Panc1 (cell line): ENCODE measurements around the gene MYEOV. TPM values are rescaled to one million over a fixed set of nuclear protein-coding genes. Genes with fewer than 3 reads are reported as not detected.

Experiments
- ATAC-seq: fragments of 200-7000 bp; cut with Tn5 transposase; 2 replicates; pipeline ENCODE4 v1.9.1; 2020; ENCODE audit warnings: mild to moderate bottlenecking, moderate library complexity
- BruUV-seq: library from RNA; stranded (reverse); fragments of 400-500 nt; replicated peaks from 2 replicates; lab custom pipeline; 2021; lab: Mats Ljungman, UMichigan
- CTCF ChIA-PET: fragments of 300-600 bp; sonication (Branson Sonifier 250); formaldehyde crosslinking; loops from one replicate; lab custom pipeline; 2022; ENCODE audit warnings: antibody characterized with exemption; lab: Charles Lee
- POLR2A ChIA-PET: fragments of 300-600 bp; sonication (Branson Sonifier 250); formaldehyde crosslinking; loops from one replicate; lab custom pipeline; 2022; ENCODE audit warnings: antibody characterized with exemption; lab: Charles Lee
- DNase-seq: peaks from one replicate; pipeline ENCODE4 v3.0.0-alpha.2; 2010; ENCODE audit warnings: low read depth, low spot score
- H3K27ac ChIP-seq: 2 replicates; pipeline ENCODE4 v1.5.1; 2011; ENCODE audit warnings: mild to moderate bottlenecking, low read length, inconsistent platforms
- H3K27me3 ChIP-seq: fragments of 200-500 bp; sonication (Bioruptor generic); 2 replicates; pipeline ENCODE4 v1.6.0; 2014; ENCODE audit warnings: low read length, inconsistent platforms; ENCODE audit not compliant: control insufficient read depth, insufficient read depth
- H3K36me3 ChIP-seq: fragments of 200-500 bp; sonication (Bioruptor generic); 2 replicates; pipeline ENCODE4 v1.5.1; 2014; ENCODE audit warnings: inconsistent platforms, mild to moderate bottlenecking, low read length, moderate library complexity; ENCODE audit not compliant: control insufficient read depth, insufficient read depth
- H3K4me1 ChIP-seq: 2 replicates; pipeline ENCODE4 v1.5.1; 2011; ENCODE audit warnings: inconsistent platforms, mild to moderate bottlenecking, low read length, moderate library complexity; ENCODE audit not compliant: control insufficient read depth, insufficient read depth
- H3K4me3 ChIP-seq, 2 experiments: 2 replicates each; pipeline ENCODE4 v1.5.1; 2011 to 2012; ENCODE audit warnings: low read depth in 2 of 2, low read length in 2 of 2, mild to moderate bottlenecking in 2 of 2, inconsistent platforms in 1 of 2, moderate library complexity in 1 of 2
- H3K9me3 ChIP-seq: fragments of 200-500 bp; sonication (Bioruptor generic); 2 replicates; pipeline ENCODE4 v1.5.1; 2014; ENCODE audit warnings: low read depth, mild to moderate bottlenecking, inconsistent platforms, low read length, moderate library complexity; ENCODE audit not compliant: control insufficient read depth, insufficient read depth
- CTCF ChIP-seq: fragments of 450-650 bp; IDR thresholded peaks from 2 replicates; pipeline ENCODE4 v1.5.1; 2017; ENCODE audit warnings: mild to moderate bottlenecking
- POLR2AphosphoS5 ChIP-seq: IDR thresholded peaks from 2 replicates; pipeline ENCODE4 v1.6.1; 2012; ENCODE audit warnings: mild to moderate bottlenecking, low read depth, low read length, moderate library complexity
- REST ChIP-seq, 2 experiments: IDR thresholded peaks; 2 replicates each; pipeline ENCODE4 v1.6.1; 2011 to 2012; ENCODE audit warnings: low read depth in 2 of 2, control low read depth in 1 of 2, low read length in 1 of 2, mild to moderate bottlenecking in 1 of 2, moderate library complexity in 1 of 2; ENCODE audit not compliant: insufficient read depth in 1 of 2
- SIN3A ChIP-seq: IDR thresholded peaks from 2 replicates; pipeline ENCODE4 v1.6.1; 2012; ENCODE audit warnings: low read depth, mild to moderate bottlenecking, low read length, moderate library complexity, borderline replicate concordance; ENCODE audit not compliant: insufficient read depth
- TCF7L2 ChIP-seq: IDR thresholded peaks from 2 replicates; pipeline ENCODE4 v1.6.1; 2011; ENCODE audit warnings: mild to moderate bottlenecking, low read depth, low read length, inconsistent platforms
- in situ Hi-C: cut with HindIII; loops from 2 replicates; pipeline ENCODE4 v1.10.0; 2016; ENCODE audit warnings: low sequenced_read_pairs, low pct_unique_long_range_greater_than_20kb
- intact Hi-C: fragments of 100-400 bp; cut with micrococcal nuclease; formaldehyde crosslinking; loops from one replicate; pipeline ENCODE4 v1.10.0; 2022; ENCODE audit not compliant: unreplicated experiment
- total RNA-seq: library from RNA; stranded (reverse); gene quantifications from one replicate; pipeline ENCODE4 v1.2.1, GENCODE V29; 2021; ENCODE audit not compliant: unreplicated experiment

The MYEOV gene
- total RNA-seq, 1 experiment from 2014 or later: 69.8 TPM

- ChIA-PET POLR2A (no interaction called here), CTCF (no interaction called here)
- Histone ChIP-seq H3K9me3 (no peaks in the 10 kb centered on the region), H3K27ac (no peak overlapping the region), H3K36me3 (no peaks in the 10 kb centered on the region), H3K27me3 (no peaks in the 10 kb centered on the region), H3K4me1 (peaks cover 29% of the 10 kb centered on the region), H3K4me3 (no peak overlapping the region)
- intact Hi-C loops (no loop called here), in situ Hi-C loops (no loop called here)
- TF ChIP-seq POLR2AphosphoS5 (no peak), SIN3A (no peak), REST (IDR thresholded peaks at IDR 0.05; ENCODE audit: insufficient read depth in 1 of 2, low read depth in 2 of 2, low read length in 1 of 2) (no peak), CTCF (no peak), TCF7L2 (no peak)
- DNase-seq: no peak
- no TSS peak for BruUV-seq
- no peak for ATAC-seq
Measured at GRCh38 chr11:69314555-69314954, 20.6 kb downstream of the MYEOV start.

- Histone ChIP-seq H3K36me3 (no peaks in the 10 kb centered on the region), H3K27ac (no peak overlapping the region; the same call in 1 of the 2 replicates)
Measured at GRCh38 chr11:69316956-69317355, 23.0 kb downstream of the MYEOV start.

More at GRCh38 chr11:69316956-69317355, 23.0 kb downstream of the MYEOV start:
- in situ Hi-C loops (no loop called here), intact Hi-C loops (no loop called here)
- Histone ChIP-seq H3K4me3 (no peak overlapping the region), H3K4me1 (peaks cover 18% of the 10 kb centered on the region), H3K9me3 (no peaks in the 10 kb centered on the region), H3K27me3 (no peaks in the 10 kb centered on the region)
- no peak for TF ChIP-seq TCF7L2
- TF ChIP-seq SIN3A: no peak
- no peak for TF ChIP-seq REST (IDR thresholded peaks at IDR 0.05; ENCODE audit: insufficient read depth in 1 of 2, low read depth in 2 of 2, low read length in 1 of 2)
- TF ChIP-seq CTCF: no peak
- no peak for TF ChIP-seq POLR2AphosphoS5
- DNase-seq: no peak
- no peak for ATAC-seq
- ChIA-PET POLR2A (no interaction called here), CTCF (no interaction called here)
- BruUV-seq: no TSS peak
